K562 (cell line): ENCODE measurements around the gene HOXD4. TPM values are rescaled to one million over a fixed set of nuclear protein-coding genes. Genes with fewer than 3 reads are reported as not detected.

Experiments
- ATAC-seq: fragments of 200-7000 bp; cut with Tn5 transposase; 3 replicates; pipeline ENCODE4 v1.9.1; 2020; ENCODE audit warnings: moderate library complexity
- BruUV-seq: library from RNA; stranded (reverse); fragments of 400-500 nt; replicated peaks from 2 replicates; lab custom pipeline; 2021; lab: Mats Ljungman, UMichigan
- CTCF ChIA-PET: fragments of 300-600 bp; formaldehyde crosslinking; extraction: SDS; loops from one replicate; lab custom pipeline; 2021; ENCODE audit warnings: low intra/inter-chr PET ratio; lab: Yijun Ruan, JAX
- POLR2A ChIA-PET: fragments of 300-600, 350-650 bp; sonication (Branson Sonifier 250); formaldehyde crosslinking; extraction: SDS; loops from one replicate; lab custom pipeline; 2021; ENCODE audit warnings: antibody characterized with exemption, inconsistent platforms; lab: Yijun Ruan, JAX
- DNase-seq, 4 experiments: peaks; one replicate each; pipeline versions ENCODE4 v3.0.0 to v3.0.0-alpha.2; 2011 to 2018; ENCODE audit warnings: low spot score in 3 of 4, mixed read lengths in 3 of 4; ENCODE audit errors: extremely low read depth in 1 of 4
- FAIRE-seq: peaks from 2 replicates; lab custom pipeline; 2011; peaks lifted over from hg19 to GRCh38; lab: Jason Lieb, UNC
- H2AFZ ChIP-seq: 2 replicates; pipeline ENCODE4 v1.6.0; 2011; ENCODE audit warnings: low read depth, low read length, control low read depth, inconsistent platforms
- H3K27ac ChIP-seq: fragments of 200-600 bp; 3 replicates; pipeline ENCODE4 v1.8.0; 2011; ENCODE audit warnings: low read depth, mild to moderate bottlenecking, control low read depth, inconsistent platforms, low read length, moderate library complexity, mixed read lengths; ENCODE audit errors: extremely low read depth
- H3K27me3 ChIP-seq, 2 experiments: fragments of 300-600 bp in 1 of 2; 2 replicates in 1 of 2; 3 replicates in 1 of 2; pipeline versions ENCODE4 v1.6.0 to v1.8.0; 2011; ENCODE audit warnings: inconsistent platforms in 2 of 2, low read length in 2 of 2, mild to moderate bottlenecking in 1 of 2, mixed read lengths in 1 of 2, moderate library complexity in 1 of 2; ENCODE audit not compliant: control insufficient read depth in 2 of 2, insufficient read depth in 2 of 2
- H3K36me3 ChIP-seq: fragments of 300-600 bp; 3 replicates; pipeline ENCODE4 v1.8.0; 2011; ENCODE audit warnings: mild to moderate bottlenecking, low read length, inconsistent platforms; ENCODE audit not compliant: control insufficient read depth, insufficient read depth
- H3K4me1 ChIP-seq, 2 experiments: fragments of 200-600 bp in 1 of 2; replicated peaks in 1 of 2; 2 replicates in 1 of 2; 3 replicates in 1 of 2; pipeline versions ENCODE4 v1.5.1 to v1.8.0; 2011; ENCODE audit warnings: inconsistent platforms in 2 of 2, low read length in 2 of 2, mild to moderate bottlenecking in 1 of 2, mixed read lengths in 1 of 2, moderate library complexity in 1 of 2; ENCODE audit not compliant: control insufficient read depth in 2 of 2, insufficient read depth in 2 of 2
- H3K4me2 ChIP-seq: 2 replicates; pipeline ENCODE4 v1.6.1; 2011; ENCODE audit warnings: low read length, control low read depth, inconsistent platforms, mixed read lengths; ENCODE audit not compliant: insufficient read depth
- H3K4me3 ChIP-seq: fragments of 200-600 bp; sonication (generic), shearing (Covaris generic); 2 replicates; pipeline ENCODE4 v1.5.1; 2016; ENCODE audit warnings: control low read depth, inconsistent platforms
- H3K79me2 ChIP-seq: fragments of 200-600 bp; 3 replicates; pipeline ENCODE4 v1.8.0; 2011; ENCODE audit warnings: low read length, inconsistent platforms; ENCODE audit not compliant: control insufficient read depth, insufficient read depth
- H3K9ac ChIP-seq, 2 experiments: 2 replicates each; pipeline versions ENCODE4 v1.6.0 to v1.6.1; 2011; ENCODE audit warnings: low read depth in 2 of 2, low read length in 2 of 2, control low read depth in 1 of 2, inconsistent platforms in 1 of 2, mild to moderate bottlenecking in 1 of 2, mixed read lengths in 1 of 2; ENCODE audit not compliant: insufficient read depth in 1 of 2
- H3K9me1 ChIP-seq: one replicate; pipeline ENCODE4 v1.6.0; 2011; ENCODE audit warnings: inconsistent platforms, mild to moderate bottlenecking, low read length, moderate library complexity; ENCODE audit not compliant: control insufficient read depth, insufficient read depth
- H3K9me3 ChIP-seq: replicated peaks from 2 replicates; pipeline ENCODE4 v1.5.1; 2011; ENCODE audit warnings: low read depth, low read length, inconsistent platforms; ENCODE audit not compliant: control insufficient read depth, insufficient read depth
- H4K20me1 ChIP-seq: replicated peaks from 2 replicates; pipeline ENCODE4 v1.6.1; 2011; ENCODE audit warnings: low read length, inconsistent platforms, mixed read lengths; ENCODE audit not compliant: control insufficient read depth, insufficient read depth
- ADNP ChIP-seq: fragments of 200-800 bp; sonication (Bioruptor generic); IDR thresholded peaks from 2 replicates; pipeline ENCODE4 v1.6.1; 2016; ENCODE audit warnings: missing genetic modification characterization, missing compliant biosample characterization
- C11orf30 ChIP-seq: fragments of 450-650 bp; IDR thresholded peaks from 2 replicates; pipeline ENCODE4 v1.6.1; 2016; ENCODE audit warnings: low read depth, mild to moderate bottlenecking
- DNMT1 ChIP-seq: fragments of 450-650 bp; IDR thresholded peaks from 2 replicates; pipeline ENCODE4 v1.6.1; 2016; ENCODE audit warnings: antibody characterized with exemption, mild to moderate bottlenecking
- ELF1 ChIP-seq: fragments of 200-800 bp; sonication (Bioruptor generic); IDR thresholded peaks from 2 replicates; pipeline ENCODE4 v1.6.1; 2016; ENCODE audit warnings: missing genetic modification characterization, missing compliant biosample characterization
- ELF4 ChIP-seq: fragments of 450-650 bp; formaldehyde crosslinking; IDR thresholded peaks from 2 replicates; pipeline ENCODE4 v1.4.0; 2022; ENCODE audit warnings: missing genetic modification characterization
- ELK1 ChIP-seq: sonication (generic); formaldehyde crosslinking; IDR thresholded peaks from 2 replicates; pipeline ENCODE4 v1.8.1; 2022; ENCODE audit warnings: missing genetic modification reagents
- IRF1 ChIP-seq: sonication (generic); formaldehyde crosslinking; IDR thresholded peaks from 2 replicates; pipeline ENCODE4 v1.8.0; 2022; ENCODE audit warnings: missing genetic modification reagents, mild to moderate bottlenecking, borderline replicate concordance
- NR0B1 ChIP-seq: fragments of 450-650 bp; IDR thresholded peaks from one replicate; pipeline ENCODE4 v1.6.1; 2018; ENCODE audit warnings: mild to moderate bottlenecking, moderate library complexity; ENCODE audit not compliant: partially characterized antibody
- NR2C2 ChIP-seq, 2 experiments: fragments of 200-800 bp in 1 of 2; sonication (Bioruptor generic) in 1 of 2; sonication (generic) in 1 of 2; formaldehyde crosslinking in 1 of 2; IDR thresholded peaks; 2 replicates each; pipeline versions ENCODE4 v1.6.1 to v1.8.0; 2016 to 2022; ENCODE audit warnings: mild to moderate bottlenecking in 1 of 2, missing compliant biosample characterization in 1 of 2, missing genetic modification characterization in 1 of 2, missing genetic modification reagents in 1 of 2
- RBM39 ChIP-seq: fragments of 200-400 bp; formaldehyde crosslinking; optimal IDR thresholded peaks from 2 replicates; pipeline ENCODE3; 2018; ENCODE audit warnings: low read depth, low read length
- ZNF133 ChIP-seq: fragments of 250-450 bp; sonication (Bioruptor Pico); IDR thresholded peaks from 2 replicates; pipeline ENCODE4 v1.4.0; 2020; ENCODE audit warnings: mild to moderate bottlenecking
- ZNF507 ChIP-seq: conservative IDR thresholded peaks from 2 replicates; pipeline ENCODE4 v1.6.1; 2017; ENCODE audit warnings: missing genetic modification characterization, missing compliant biosample characterization
- ZNF785 ChIP-seq: fragments of 250-450 bp; sonication (Bioruptor Pico); IDR thresholded peaks from 2 replicates; pipeline ENCODE4 v1.4.0; 2020; ENCODE audit warnings: mild to moderate bottlenecking
- WGBS: fragments of 100-300 bp; shearing (Covaris generic); methylation state at CpG from one replicate; pipeline ENCODE4 v1.1.6; 2016; ENCODE audit warnings: low coverage, mixed read lengths; ENCODE audit not compliant: insufficient coverage; ENCODE audit errors: missing lambda C conversion rate; 5-methylcytosine and 5-hydroxymethylcytosine counted together
- in situ Hi-C: fragments of 300-500 bp; cut with MboI; formaldehyde crosslinking; loops from 4 replicates; pipeline ENCODE4 v1.15.0; 2018; ENCODE audit warnings: inconsistent platforms, mixed read lengths
- intact Hi-C: fragments of 100-400 bp; cut with micrococcal nuclease; formaldehyde crosslinking; loops from 2 replicates; pipeline ENCODE4 v1.14.2; 2022
- polyA plus RNA-seq, 8 experiments: library from polyadenylated mRNA; depleted of rRNA in 4 of 8; stranded (reverse) in 5 of 8; unstranded in 3 of 8; fragments of >200 nt; fragmentation: Nextera tagmentation in 2 of 8; fragmentation: Illumina TruSeq in 1 of 8; extraction: Ambion mirVana in 2 of 8; extraction: Trizol in 1 of 8; gene quantifications; 2 replicates each; pipeline versions ENCODE4 v1.2.1 to v1.2.3, GENCODE V29; 2011 to 2014; ENCODE audit warnings: inconsistent platforms in 1 of 8, missing spikeins in 1 of 8
- total RNA-seq, 7 experiments: library from RNA; depleted of rRNA in 6 of 7; stranded (reverse); fragments of >200 nt in 6 of 7; fragmentation: Illumina TruSeq in 2 of 7; extraction: Trizol in 2 of 7; gene quantifications; 2 replicates each; pipeline versions ENCODE4 v1.2.1 to v1.2.3, GENCODE V29; 2011 to 2021; ENCODE audit warnings: low replicate concordance in 1 of 7

The HOXD4 gene
- total and polyA plus RNA-seq, 9 of the 15 experiments (the other 6 are each of a cell fraction or from before 2014, with no cell fraction given), result not detected

GRCh38 chr2:176163672-176164056 lies 12.3 kb downstream of the HOXD4 start:
- H3K9me3 ChIP-seq, result no peaks in the 10 kb centered on the region
- H4K20me1 ChIP-seq, result peaks cover 8% of the 10 kb centered on the region
- H3K27me3 ChIP-seq, result peaks cover 65 to 67% of the 10 kb centered on the region in 2 experiments
- in situ Hi-C loops, result no loop called here
- no peak overlapping the region for H3K9ac ChIP-seq
- no peak for DNase-seq
- no peak for TF ChIP-seq IRF1 (CRISPR knock-in tag)
- TF ChIP-seq C11orf30, result no peak
- TF ChIP-seq ZNF785 (CRISPR knock-in tag), result no peak
- TF ChIP-seq ZNF133 (CRISPR knock-in tag), result no peak
- TF ChIP-seq ADNP (tag), result no peak
- no peak for TF ChIP-seq DNMT1
- TF ChIP-seq ELF1 (tag), result no peak
- no peak for TF ChIP-seq NR2C2 (CRISPR knock-in tag; IDR thresholded peaks at IDR 0.05)
- no peak for TF ChIP-seq NR2C2 (tag; IDR thresholded peaks at IDR 0.05)
- TF ChIP-seq RBM39, result no peak
- TF ChIP-seq ELF4 (CRISPR knock-in tag), result no peak
- TF ChIP-seq NR0B1, result no peak
- TF ChIP-seq ELK1, result no peak
- no peak for TF ChIP-seq ZNF507 (tag)
- TF ChIP-seq, all 486 proteins: peak for 0
- Histone ChIP-seq H2AFZ (no peak overlapping the region), H3K27ac (no peak overlapping the region), H3K9me1 (no peaks in the 10 kb centered on the region), H3K4me1 (peaks cover 0 to 25% of the 10 kb centered on the region in 2 experiments; a peak in 3 of 5 replicates), H3K36me3 (no peaks in the 10 kb centered on the region), H3K79me2 (no peaks in the 10 kb centered on the region), H3K4me2 (no peak overlapping the region), H3K4me3 (no peak overlapping the region)
- ChIA-PET POLR2A (no interaction called here), CTCF (no interaction called here)
- intact Hi-C loops, result no loop called here
- no TSS peak for BruUV-seq
- WGBS, result 4% methylated on average over 12 of the region's 12 CpGs
- no peak for ATAC-seq
- FAIRE-seq, result no peak
